ENCODE measurements around the gene UNC50. TPM values are rescaled to one million over a fixed set of nuclear protein-coding genes. Genes with fewer than 3 reads are reported as not detected.

UNC50 gene
- total RNA-seq, 1 donor from 2014 or later = 45.7 TPM

GRCh38 chr2:98565941-98566340 lies 42.4 kb upstream of the UNC50 start:
- no peak overlapping the region for H3K4me3 Mint-ChIP-seq (ENCODE audit: unreplicated experiment)
- H3K9me3 Mint-ChIP-seq (ENCODE audit: unreplicated experiment) = no peaks in the 10 kb centered on the region
- no peaks in the 10 kb centered on the region for H3K27me3 Mint-ChIP-seq (ENCODE audit: unreplicated experiment)
- TF ChIP-seq CTCF (IDR thresholded peaks at IDR 0.05) = no peak
- H3K36me3 Mint-ChIP-seq (ENCODE audit: unreplicated experiment) = peaks cover 21% of the 10 kb centered on the region
- H3K4me1 Mint-ChIP-seq (ENCODE audit: unreplicated experiment) = no peaks in the 10 kb centered on the region
- no peak overlapping the region for H3K27ac Mint-ChIP-seq (ENCODE audit: unreplicated experiment)
- DNase-seq (ENCODE audit: extremely low spot score, unreplicated experiment) = no peak

- peaks cover 21% of the 10 kb centered on the region for H3K36me3 Mint-ChIP-seq (ENCODE audit: unreplicated experiment)
- no peak overlapping the region for H3K27ac Mint-ChIP-seq (ENCODE audit: unreplicated experiment)
- no peak for TF ChIP-seq CTCF (IDR thresholded peaks at IDR 0.05)
- no peaks in the 10 kb centered on the region for H3K9me3 Mint-ChIP-seq (ENCODE audit: unreplicated experiment)
- no peaks in the 10 kb centered on the region for H3K4me1 Mint-ChIP-seq (ENCODE audit: unreplicated experiment)
- no peaks in the 10 kb centered on the region for H3K27me3 Mint-ChIP-seq (ENCODE audit: unreplicated experiment)
- no peak for DNase-seq (ENCODE audit: extremely low spot score, unreplicated experiment)
- no peak overlapping the region for H3K4me3 Mint-ChIP-seq (ENCODE audit: unreplicated experiment)
These were observed 40.0 kb upstream of the UNC50 start for GRCh38 chr2:98568161-98568956.

GRCh38 chr2:98569197-98569793 lies 39.1 kb upstream of the UNC50 start:
- no peaks in the 10 kb centered on the region for H3K4me1 Mint-ChIP-seq (ENCODE audit: unreplicated experiment)
- H3K9me3 Mint-ChIP-seq (ENCODE audit: unreplicated experiment) = no peaks in the 10 kb centered on the region
- H3K27ac Mint-ChIP-seq (ENCODE audit: unreplicated experiment) = no peak overlapping the region
- no peak for DNase-seq (ENCODE audit: extremely low spot score, unreplicated experiment)
- no peak overlapping the region for H3K4me3 Mint-ChIP-seq (ENCODE audit: unreplicated experiment)
- H3K27me3 Mint-ChIP-seq (ENCODE audit: unreplicated experiment) = no peaks in the 10 kb centered on the region
- peak; percentile 70 for TF ChIP-seq CTCF (IDR thresholded peaks at IDR 0.05)
- peaks cover 23% of the 10 kb centered on the region for H3K36me3 Mint-ChIP-seq (ENCODE audit: unreplicated experiment)

- no peak for TF ChIP-seq CTCF (IDR thresholded peaks at IDR 0.05)
- Mint-ChIP-seq H3K4me1 (ENCODE audit: unreplicated experiment) (no peaks in the 10 kb centered on the region), H3K36me3 (ENCODE audit: unreplicated experiment) (peaks cover 23% of the 10 kb centered on the region), H3K27ac (ENCODE audit: unreplicated experiment) (no peak overlapping the region), H3K27me3 (ENCODE audit: unreplicated experiment) (no peaks in the 10 kb centered on the region), H3K9me3 (ENCODE audit: unreplicated experiment) (no peaks in the 10 kb centered on the region), H3K4me3 (ENCODE audit: unreplicated experiment) (no peak overlapping the region)
- no peak for DNase-seq (ENCODE audit: extremely low spot score, unreplicated experiment)
These were observed 38.5 kb upstream of the UNC50 start for GRCh38 chr2:98569915-98570314.

- H3K9me3 Mint-ChIP-seq (ENCODE audit: unreplicated experiment) = no peaks in the 10 kb centered on the region
- DNase-seq (ENCODE audit: extremely low spot score, unreplicated experiment) = no peak
- H3K27me3 Mint-ChIP-seq (ENCODE audit: unreplicated experiment) = no peaks in the 10 kb centered on the region
- H3K4me3 Mint-ChIP-seq (ENCODE audit: unreplicated experiment) = no peak overlapping the region
- no peaks in the 10 kb centered on the region for H3K4me1 Mint-ChIP-seq (ENCODE audit: unreplicated experiment)
- H3K36me3 Mint-ChIP-seq (ENCODE audit: unreplicated experiment) = peaks cover 23% of the 10 kb centered on the region
- TF ChIP-seq CTCF (IDR thresholded peaks at IDR 0.05) = no peak
- no peak overlapping the region for H3K27ac Mint-ChIP-seq (ENCODE audit: unreplicated experiment)
These were observed 38.0 kb upstream of the UNC50 start for GRCh38 chr2:98570356-98570755.

Data from osteocyte (in vitro differentiated cells).